BE2C (cell line): Measurements from ENCODE around the gene MSH2.
"Not testable (repeated sequence)": the region's sequence is repeated elsewhere in the genome, so short reads cannot be mapped to it uniquely, and the experiment has no call there.

Source experiments
- DNase-seq: peaks from one replicate; pipeline ENCODE4 v3.0.0-alpha.2; 2020
- H3K27me3 ChIP-seq: fragments of 250-450 bp; sonication (Bioruptor Pico); 2 replicates; pipeline ENCODE4 v1.5.1; 2020; ENCODE audit warnings: mild to moderate bottlenecking
- H3K36me3 ChIP-seq: fragments of 250-450 bp; sonication (Bioruptor Pico); 2 replicates; pipeline ENCODE4 v1.5.1; 2020; ENCODE audit warnings: mild to moderate bottlenecking
- H3K4me1 ChIP-seq: fragments of 250-450 bp; sonication (Bioruptor Pico); 2 replicates; pipeline ENCODE4 v1.5.1; 2020
- H3K4me3 ChIP-seq: 2 replicates; pipeline ENCODE4 v1.5.1; 2011; ENCODE audit warnings: low read depth, low read length
- H3K9me3 ChIP-seq: fragments of 250-450 bp; sonication (Bioruptor Pico); 2 replicates; pipeline ENCODE4 v1.5.1; 2020
- CTCF ChIP-seq: IDR thresholded peaks from 2 replicates; pipeline ENCODE4 v1.5.1; 2012; ENCODE audit warnings: mild to moderate bottlenecking, low read depth, low read length

Gene MSH2

GRCh38 chr2:47402555-47402804 is 476 bp upstream of the MSH2 start:
- H3K9me3 ChIP-seq = no peaks in the 10 kb centered on the region
- H3K4me1 ChIP-seq = no peaks in the 10 kb centered on the region
- no peak for TF ChIP-seq CTCF
- peak overlapping the region; percentile 79 for H3K4me3 ChIP-seq
- peaks cover 7% of the 10 kb centered on the region; the same call in 1 of the 2 replicates for H3K36me3 ChIP-seq
- no peak for DNase-seq
- H3K27me3 ChIP-seq = no peaks in the 10 kb centered on the region

- TF ChIP-seq CTCF = no peak
- Histone ChIP-seq H3K9me3 (no peaks in the 10 kb centered on the region), H3K4me1 (no peaks in the 10 kb centered on the region), H3K36me3 (peaks cover 8% of the 10 kb centered on the region), H3K4me3 (peak overlapping the region; percentile 79), H3K27me3 (no peaks in the 10 kb centered on the region)
- no peak for DNase-seq
These were observed 745 bp downstream of the MSH2 start for GRCh38 chr2:47403609-47404193.

GRCh38 chr2:47404356-47404755 is 1.4 kb downstream of the MSH2 start:
- Histone ChIP-seq H3K4me3 (peak overlapping the region; percentile 79), H3K9me3 (no peaks in the 10 kb centered on the region), H3K27me3 (no peaks in the 10 kb centered on the region), H3K4me1 (no peaks in the 10 kb centered on the region), H3K36me3 (peaks cover 8% of the 10 kb centered on the region)
- no peak for TF ChIP-seq CTCF
- no peak for DNase-seq

- Histone ChIP-seq H3K4me3 (no peak overlapping the region), H3K27me3 (no peaks in the 10 kb centered on the region), H3K4me1 (no peaks in the 10 kb centered on the region), H3K36me3 (peaks cover 20% of the 10 kb centered on the region), H3K9me3 (no peaks in the 10 kb centered on the region)
- TF ChIP-seq CTCF = no peak
- no peak for DNase-seq
These were observed 2.8 kb downstream of the MSH2 start for GRCh38 chr2:47405757-47406156.

GRCh38 chr2:47406649-47407330 is 3.8 kb downstream of the MSH2 start:
- not testable (repeated sequence) for H3K4me3 ChIP-seq, H3K9me3 ChIP-seq, H3K27me3 ChIP-seq, DNase-seq, H3K4me1 ChIP-seq
- peaks cover 29% of the 10 kb centered on the region for H3K36me3 ChIP-seq

GRCh38 chr2:47407976-47408375 is 5.0 kb downstream of the MSH2 start:
- not testable (repeated sequence) for H3K4me3 ChIP-seq, H3K9me3 ChIP-seq, H3K27me3 ChIP-seq, H3K4me1 ChIP-seq, DNase-seq
- H3K36me3 ChIP-seq = peaks cover 32% of the 10 kb centered on the region

- Histone ChIP-seq H3K27me3 (no peaks in the 10 kb centered on the region), H3K4me3 (no peak overlapping the region), H3K36me3 (peaks cover 66% of the 10 kb centered on the region), H3K9me3 (no peaks in the 10 kb centered on the region), H3K4me1 (no peaks in the 10 kb centered on the region)
- TF ChIP-seq CTCF = no peak
- no peak for DNase-seq
These were observed 11.9 kb downstream of the MSH2 start for GRCh38 chr2:47414682-47415458.
